ENCODE data around the gene MARF1.
"Not testable (repeated sequence)": the region's sequence is repeated elsewhere in the genome, so short reads cannot be mapped to it uniquely, and the experiment has no call there.

MARF1 gene

GRCh38 chr16:15572329-15573001 lies 70.5 kb downstream of the MARF1 start:
- peak; percentile 68 for DNase-seq (ENCODE audit: low read depth, low spot score)
- in situ Hi-C loops (cut with HindIII; ENCODE audit: low sequenced_read_pairs), result no loop called here
- no peak overlapping the region for H3K4me3 ChIP-seq (ENCODE audit: low read depth, low read length)
- no peak for TF ChIP-seq CTCF (IDR thresholded peaks at IDR 0.05; ENCODE audit: low read depth, low read length)

- in situ Hi-C loops (cut with HindIII; ENCODE audit: low sequenced_read_pairs), result no loop called here
- DNase-seq (ENCODE audit: low read depth, low spot score), result no peak
- TF ChIP-seq CTCF (IDR thresholded peaks at IDR 0.05; ENCODE audit: low read depth, low read length), result no peak
- H3K4me3 ChIP-seq (ENCODE audit: low read depth, low read length), result no peak overlapping the region
Observed at GRCh38 chr16:15571557-15571956, 71.4 kb downstream of the MARF1 start.

- DNase-seq (ENCODE audit: low read depth, low spot score); in situ Hi-C loops (cut with HindIII; ENCODE audit: low sequenced_read_pairs); H3K4me3 ChIP-seq (ENCODE audit: low read depth, low read length): not testable (repeated sequence)
Observed at GRCh38 chr16:15570666-15571065, 72.3 kb downstream of the MARF1 start.

GRCh38 chr16:15567823-15568222 lies 75.1 kb downstream of the MARF1 start:
- H3K4me3 ChIP-seq (ENCODE audit: low read depth, low read length), result no peak overlapping the region
- TF ChIP-seq CTCF (IDR thresholded peaks at IDR 0.05; ENCODE audit: low read depth, low read length), result no peak
- no peak for DNase-seq (ENCODE audit: low read depth, low spot score)
- in situ Hi-C loops (cut with HindIII; ENCODE audit: low sequenced_read_pairs), result no loop called here

- DNase-seq (ENCODE audit: low read depth, low spot score), result no peak
- no peak overlapping the region for H3K4me3 ChIP-seq (ENCODE audit: low read depth, low read length)
- in situ Hi-C loops (cut with HindIII; ENCODE audit: low sequenced_read_pairs), result no loop called here
- no peak for TF ChIP-seq CTCF (IDR thresholded peaks at IDR 0.05; ENCODE audit: low read depth, low read length)
Observed at GRCh38 chr16:15566095-15566494, 76.9 kb downstream of the MARF1 start.

- in situ Hi-C loops (cut with HindIII; ENCODE audit: low sequenced_read_pairs), result no loop called here
- DNase-seq (ENCODE audit: low read depth, low spot score), result no peak
Observed at GRCh38 chr16:15564604-15565339, 78.2 kb downstream of the MARF1 start.

More at GRCh38 chr16:15564604-15565339, 78.2 kb downstream of the MARF1 start:
- TF ChIP-seq CTCF (IDR thresholded peaks at IDR 0.05; ENCODE audit: low read depth, low read length), result no peak
- H3K4me3 ChIP-seq (ENCODE audit: low read depth, low read length), result no peak overlapping the region

Data from astrocyte of the spinal cord (primary cell).